A204.1 (cell line): ENCODE results near the gene PFN3.
"Not testable (repeated sequence)": the region's sequence is repeated elsewhere in the genome, so short reads cannot be mapped to it uniquely, and the experiment has no call there.

Experiments
- FAIRE-seq: peaks from 2 replicates; lab custom pipeline; 2012; peaks lifted over from hg19 to GRCh38; lab: Jason Lieb, UNC

PFN3 gene

DNA sequence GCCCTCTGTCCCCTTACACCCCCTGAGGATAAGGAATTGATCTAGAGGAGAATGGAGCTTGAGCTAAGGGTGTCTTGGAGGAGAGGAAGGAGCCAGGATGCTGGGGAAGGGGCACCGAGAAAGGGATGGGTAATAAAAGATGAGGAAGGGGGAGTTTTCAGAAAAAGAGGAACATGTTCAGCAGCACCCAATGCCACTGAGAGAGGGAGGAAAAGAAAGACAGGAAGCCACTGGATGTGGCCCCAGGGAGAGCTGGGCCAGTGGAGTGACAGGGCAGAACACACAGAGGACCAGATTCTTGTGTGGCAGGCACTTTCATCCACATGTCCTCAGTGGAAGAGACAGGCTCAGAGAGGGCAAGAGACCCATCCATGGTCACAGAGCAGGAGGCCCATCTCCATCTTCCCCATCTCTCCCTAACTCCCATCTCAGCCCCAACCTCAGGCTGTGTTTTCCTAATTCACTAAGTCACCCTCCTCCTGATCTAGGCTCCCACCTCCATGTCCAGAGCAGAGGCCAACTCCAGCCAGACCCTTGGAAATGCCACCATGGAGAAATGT lies 7.2 kb downstream of the PFN3 start:
- no peak for FAIRE-seq

DNA sequence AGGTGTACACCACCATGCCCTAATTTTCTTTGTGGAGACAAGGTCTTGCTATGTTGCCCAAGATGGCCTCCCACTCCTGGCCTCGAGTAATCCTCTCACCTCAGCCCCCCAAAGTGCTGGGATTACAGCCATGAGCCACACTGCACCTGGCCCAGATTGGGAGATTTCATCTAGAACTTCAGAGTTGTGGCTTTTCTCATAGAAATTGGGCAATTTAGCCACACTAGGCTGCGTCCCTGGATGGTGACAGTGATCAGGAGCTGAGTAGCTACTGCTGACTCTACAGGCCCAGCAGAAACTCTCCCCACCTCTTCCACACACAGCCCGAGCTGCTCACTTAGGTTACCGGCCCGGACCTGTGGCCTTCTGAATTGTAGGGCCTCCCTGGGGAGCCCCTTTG lies 7.7 kb downstream of the PFN3 start:
- no peak for FAIRE-seq

- FAIRE-seq, result no peak
Measured at GRCh38 chr5:177390363-177391300, 9.8 kb downstream of the PFN3 start.

GRCh38 chr5:177389241-177390169 lies 11.0 kb downstream of the PFN3 start:
- no peak for FAIRE-seq

DNA sequence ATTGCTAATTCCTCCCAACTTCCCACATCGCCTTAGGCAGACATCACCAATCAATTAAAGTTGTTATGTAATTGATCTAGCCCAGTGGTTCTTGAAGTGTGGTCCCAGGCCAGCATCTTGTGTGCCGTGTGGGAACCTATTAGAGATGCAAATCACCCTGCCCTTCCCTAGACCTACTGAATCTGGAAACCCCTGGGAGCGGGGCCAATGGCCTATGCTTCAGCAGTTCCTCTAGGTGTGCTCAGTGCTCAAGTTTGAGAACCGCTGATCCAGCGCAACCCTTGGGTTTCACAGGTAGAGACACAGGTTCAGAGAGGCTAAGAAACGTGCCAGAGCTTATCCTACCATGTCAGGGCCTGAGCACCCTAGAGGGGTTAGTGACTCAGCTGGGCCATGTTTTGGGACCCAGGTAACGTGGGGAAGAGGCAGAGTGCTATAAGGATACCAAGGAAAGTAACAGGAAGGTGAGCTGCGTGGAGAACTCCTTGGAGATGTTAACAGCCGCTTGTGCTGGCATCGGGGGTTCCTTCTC lies 11.9 kb downstream of the PFN3 start:
- no peak for FAIRE-seq

DNA sequence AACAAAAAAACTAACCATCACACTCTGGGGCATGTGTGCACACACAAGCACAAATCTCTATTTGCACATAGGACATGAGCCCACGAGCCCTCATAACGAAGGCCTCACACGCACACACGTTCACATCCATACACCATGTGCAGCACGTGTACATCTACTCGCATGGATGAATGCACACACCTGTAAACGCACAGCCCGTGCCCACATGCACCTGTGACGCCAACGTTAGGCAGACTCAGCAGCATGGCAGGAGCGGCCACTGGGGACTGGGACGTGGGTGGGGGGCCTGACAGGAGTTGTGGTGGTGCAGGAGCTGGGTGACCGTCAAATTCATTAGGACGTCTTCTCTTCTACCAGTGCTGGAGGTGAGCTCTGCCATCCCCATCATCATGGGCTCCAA lies 13.1 kb downstream of the PFN3 start:
- FAIRE-seq, result no peak

DNA sequence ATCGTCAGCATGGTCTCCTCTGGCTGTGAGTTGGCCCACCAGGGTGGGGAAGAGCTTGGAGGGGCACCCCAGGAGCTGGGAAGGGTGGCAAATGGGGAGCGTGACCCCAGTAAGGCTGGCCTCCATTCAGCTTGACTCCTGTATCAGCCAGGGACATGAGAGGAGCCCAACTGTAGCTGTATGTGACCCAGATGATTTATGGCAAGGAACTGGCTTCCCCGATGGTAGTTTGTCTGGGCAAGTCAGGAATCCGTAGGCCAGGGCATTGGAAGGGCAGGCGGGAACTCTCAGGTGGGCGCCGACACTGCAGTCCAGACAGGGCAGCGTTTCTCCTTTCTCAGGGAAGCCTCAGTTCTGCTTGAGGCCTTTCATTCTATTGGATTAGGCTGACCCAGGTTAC lies 13.9 kb downstream of the PFN3 start:
- FAIRE-seq, result no peak

DNA sequence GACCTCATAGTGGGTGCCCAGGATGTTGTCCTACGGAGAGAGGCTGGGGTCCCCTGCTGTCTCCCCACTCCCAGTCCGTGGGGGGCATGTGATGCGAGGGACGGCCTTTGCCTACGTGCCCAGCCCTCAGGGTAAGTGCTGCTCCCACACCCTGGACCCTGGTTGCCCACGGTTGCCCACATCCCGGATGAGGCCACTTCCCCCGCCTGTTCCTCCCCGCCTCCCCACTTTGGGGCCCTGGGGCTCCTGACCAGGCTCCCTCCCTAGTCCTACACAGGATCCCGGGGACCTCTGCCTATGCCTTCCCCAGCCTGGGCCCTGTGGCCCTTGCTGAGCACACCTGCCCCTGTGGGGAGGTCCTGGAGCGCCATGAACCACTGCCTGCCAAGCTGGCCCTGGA lies 14.7 kb downstream of the PFN3 start:
- FAIRE-seq, result no peak

GRCh38 chr5:177384134-177384533 lies 16.3 kb downstream of the PFN3 start, which contains the start of gene SLC34A1:
Gene SLC34A1, plus strand, starts transcription at chr5:177384434. Its CDS starts 1,308 bp downstream, at chr5:177385742.
- no peak for FAIRE-seq

DNA sequence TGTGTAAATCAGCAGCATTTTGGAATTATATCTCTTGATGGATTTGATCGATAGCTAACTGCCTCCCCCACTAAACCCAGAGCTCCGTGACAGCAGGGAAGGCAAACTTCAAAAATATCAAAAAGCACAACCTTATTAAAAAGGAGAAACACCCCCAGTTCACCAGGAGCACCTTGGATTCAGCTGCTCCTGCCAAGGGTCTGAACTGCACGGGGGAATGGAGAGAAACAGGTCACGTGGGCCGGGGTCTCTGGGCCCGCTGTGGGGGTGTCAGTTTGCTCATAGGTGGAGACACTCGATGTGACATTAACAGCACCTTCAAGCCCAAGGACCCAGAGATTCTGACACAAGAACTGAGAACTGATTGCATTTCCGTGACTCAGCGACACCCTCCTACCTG lies 17.3 kb downstream of the PFN3 start:
- FAIRE-seq, result no peak

DNA sequence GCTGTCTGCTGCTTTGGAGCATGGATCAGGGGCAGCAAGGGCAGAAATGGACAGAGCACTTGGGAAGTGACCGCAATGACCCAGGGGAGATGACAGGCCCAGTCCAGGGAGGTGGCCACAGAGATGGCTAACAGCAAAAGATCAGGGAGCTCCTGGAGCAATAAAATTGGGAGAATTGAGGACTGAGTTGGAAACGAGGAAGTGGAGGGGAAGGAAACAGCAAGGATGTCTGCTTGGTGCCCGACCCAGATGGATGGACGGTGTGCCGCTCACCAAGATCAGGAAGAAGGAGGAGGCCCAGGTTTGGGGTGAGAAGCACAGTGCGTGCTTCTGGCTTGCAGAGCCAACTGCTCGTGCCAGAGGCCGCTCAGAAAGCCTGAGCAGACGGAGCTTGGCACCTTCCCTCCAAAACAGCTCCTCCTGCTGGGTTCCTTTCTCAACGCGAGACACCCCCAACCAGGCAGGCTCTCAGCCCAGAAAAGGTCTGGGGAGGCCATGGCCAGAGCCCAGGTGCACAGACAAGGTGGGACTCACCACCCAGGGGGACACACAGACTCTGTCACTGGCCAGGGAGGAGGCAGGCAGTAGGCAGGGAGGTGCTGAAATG lies 17.9 kb downstream of the PFN3 start:
- FAIRE-seq, result no peak

- no peak for FAIRE-seq
Measured at GRCh38 chr5:177380805-177381126, 19.7 kb downstream of the PFN3 start.

DNA sequence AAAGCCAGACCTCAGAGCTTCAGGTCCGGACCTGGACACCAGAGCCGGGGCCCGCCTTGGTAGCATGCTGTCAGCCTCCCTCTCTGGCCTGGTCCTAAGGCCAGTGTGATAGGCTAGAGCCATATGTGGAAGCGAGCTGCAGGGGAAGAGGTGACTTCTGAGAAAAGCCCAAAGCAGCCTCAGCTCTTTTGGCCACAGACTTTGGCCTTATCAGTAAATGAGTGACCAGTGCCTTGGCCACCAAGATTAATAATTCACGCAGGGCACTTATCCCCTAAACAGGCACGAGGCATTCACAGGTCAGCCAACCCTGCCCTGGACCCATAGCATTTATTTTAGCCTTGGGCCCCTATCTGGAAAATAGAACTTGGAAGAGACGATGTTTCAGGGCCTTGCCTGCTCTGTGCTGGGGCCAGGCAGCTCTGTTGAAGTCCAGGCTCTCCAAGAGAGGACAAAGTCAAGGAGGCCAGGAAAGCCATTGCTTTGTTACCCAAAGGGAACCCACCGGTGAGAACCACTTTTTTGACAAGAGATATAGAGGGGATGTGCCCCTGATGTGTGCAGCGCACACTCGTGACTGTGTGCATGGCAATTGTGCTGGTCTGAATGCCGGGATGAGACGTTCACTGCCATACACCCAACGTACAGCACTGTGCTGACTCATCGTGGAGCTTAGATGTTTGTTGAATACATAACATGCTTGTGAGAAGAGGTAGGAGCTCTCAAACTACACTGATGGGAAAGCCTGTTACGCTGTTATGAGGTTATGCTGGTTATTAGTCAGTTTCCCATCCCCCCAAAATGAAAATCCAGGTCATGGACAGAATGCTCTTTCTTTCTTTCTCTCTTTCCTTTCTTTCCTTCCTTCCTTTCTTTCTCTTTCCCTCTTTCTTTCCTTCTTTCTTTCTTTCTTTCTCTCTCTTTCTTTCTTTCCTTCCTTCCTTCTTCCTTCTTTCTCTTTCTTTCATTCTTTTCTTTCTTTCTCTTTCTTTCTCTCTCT lies 21.3 kb downstream of the PFN3 start:
- no peak for FAIRE-seq

- no peak for FAIRE-seq
Measured at GRCh38 chr5:177377851-177378776, 22.3 kb downstream of the PFN3 start.

DNA sequence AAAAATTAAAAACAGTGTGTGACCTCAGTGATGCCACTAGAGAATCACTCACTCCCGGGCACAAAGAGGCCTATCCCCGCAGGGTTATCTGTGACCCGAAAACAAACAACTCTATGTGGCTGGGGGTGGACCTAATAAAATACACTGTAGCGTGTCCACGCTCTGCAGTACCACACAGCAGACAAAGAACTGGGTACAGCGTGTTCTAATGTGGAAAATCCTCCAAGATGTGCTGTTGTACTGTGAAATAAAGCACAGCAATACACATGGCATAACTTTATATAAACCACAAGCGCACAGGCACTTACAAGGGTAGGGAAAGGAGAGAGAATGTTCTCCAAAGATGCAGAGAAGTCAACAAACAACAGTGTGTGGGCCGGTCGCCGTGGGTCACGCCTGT lies 24.4 kb downstream of the PFN3 start:
- FAIRE-seq, result no peak

GRCh38 chr5:177375516-177375915 lies 24.9 kb downstream of the PFN3 start:
- not testable (repeated sequence) for FAIRE-seq

GRCh38 chr5:177374211-177374610 lies 26.2 kb downstream of the PFN3 start:
- no peak for FAIRE-seq

DNA sequence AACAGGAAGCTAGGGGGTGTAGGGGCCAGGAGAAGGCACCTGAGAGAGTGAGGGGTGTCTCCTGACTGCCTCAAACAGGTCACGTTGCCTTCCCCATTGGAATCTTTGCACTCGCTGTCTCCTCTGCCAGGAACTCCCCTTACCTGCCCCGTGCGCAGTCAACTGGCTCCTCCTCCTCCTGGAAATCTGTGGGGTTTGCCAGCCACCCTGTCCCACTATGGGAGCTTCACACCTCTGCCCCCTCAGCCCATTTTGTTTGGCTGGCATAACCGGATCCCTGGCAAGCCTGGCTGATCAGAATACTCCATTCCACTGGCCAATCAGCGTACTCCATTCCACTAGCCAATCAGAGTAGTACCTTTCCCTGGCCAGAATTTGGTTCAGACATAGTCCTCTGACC lies 26.7 kb downstream of the PFN3 start:
- no peak for FAIRE-seq

GRCh38 chr5:177372910-177373309 lies 27.6 kb downstream of the PFN3 start:
- no peak for FAIRE-seq
